ENCODE results near the gene AZU1.
A peak's percentile ranks its signal among the peaks of the same experiment; 100 is the strongest.

AZU1 gene

DNA sequence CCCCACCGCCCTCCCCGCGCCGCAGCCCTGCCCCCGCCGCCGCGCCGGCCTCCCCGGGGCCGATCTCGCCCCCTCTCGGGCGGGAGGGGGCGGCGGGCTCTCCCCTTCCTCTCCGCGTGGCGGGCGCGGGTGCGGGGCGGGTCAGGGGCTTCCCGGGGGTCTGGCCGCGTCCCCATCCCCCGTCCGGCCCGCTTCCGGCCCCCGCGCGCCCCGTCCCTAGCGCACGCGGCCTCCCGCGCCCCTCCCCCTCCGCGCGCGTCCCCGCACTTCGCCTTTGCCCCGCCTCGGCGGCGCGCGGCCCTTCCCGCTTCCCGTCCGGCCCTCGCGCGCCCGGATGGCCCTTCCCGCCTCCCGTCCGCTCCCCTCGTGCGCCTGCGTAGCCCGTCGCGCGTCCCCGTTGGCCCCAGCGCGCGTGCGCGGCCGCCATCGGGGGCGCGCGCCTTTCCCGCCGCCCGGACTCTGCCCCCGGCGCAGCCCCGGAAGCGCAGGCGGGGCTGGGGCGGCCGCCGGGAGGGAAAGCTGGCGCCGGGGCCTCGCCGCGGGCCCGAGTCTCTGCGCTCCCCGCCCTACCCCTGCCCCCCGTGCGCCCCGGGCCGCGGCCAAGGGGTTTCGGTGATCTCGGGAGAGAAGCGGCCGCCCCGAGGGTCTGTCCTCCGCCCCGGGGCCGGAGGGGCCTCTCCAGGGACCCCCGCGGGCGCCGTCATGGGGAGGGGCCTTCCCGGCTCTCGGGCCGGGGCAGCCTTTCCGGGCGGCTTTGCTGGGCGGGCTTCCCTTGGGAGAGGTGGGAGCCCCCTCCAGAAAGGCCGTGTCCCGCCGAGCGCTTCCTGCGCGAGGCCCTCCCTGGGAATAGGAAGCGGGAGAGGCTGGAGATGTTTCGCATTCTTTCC is 29.9 kb upstream of the AZU1 start:
- peak; percentile 88 to 93 for DNase-seq

DNA sequence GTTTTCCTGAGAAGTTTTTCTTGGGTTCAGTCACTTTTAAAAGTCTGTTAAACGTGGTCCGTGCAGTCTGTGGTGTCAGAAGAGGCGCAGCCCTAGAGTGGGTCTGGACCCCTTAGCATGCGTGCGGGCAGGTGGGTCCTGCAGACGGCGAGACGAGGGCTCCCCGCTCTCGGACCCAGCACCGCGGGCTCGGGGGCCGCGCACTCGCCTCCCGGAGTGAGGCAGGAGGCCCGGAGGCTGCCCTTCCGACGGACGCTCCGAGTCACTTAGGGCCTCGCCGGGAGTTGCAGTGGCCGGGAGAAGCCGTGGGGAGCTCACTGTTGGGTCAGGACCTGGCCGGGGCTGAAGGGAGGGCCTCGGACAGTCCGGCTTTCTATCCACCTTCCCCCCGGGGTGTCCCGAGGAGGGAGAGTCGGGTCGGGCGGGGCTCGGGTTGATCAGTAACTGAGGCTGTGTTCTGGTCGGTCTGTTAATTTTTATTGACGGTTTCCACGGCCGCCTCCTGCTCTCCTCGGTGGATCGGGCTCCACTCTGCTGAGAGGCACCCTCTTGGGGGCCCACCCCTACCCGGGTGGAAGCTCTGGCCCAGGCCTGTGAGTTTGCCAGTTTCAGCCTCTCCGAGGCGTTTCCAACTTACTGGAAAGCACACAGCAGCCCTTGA is 29.1 kb upstream of the AZU1 start:
- peak in 1 of 2 donors; percentile 25 for DNase-seq

DNA sequence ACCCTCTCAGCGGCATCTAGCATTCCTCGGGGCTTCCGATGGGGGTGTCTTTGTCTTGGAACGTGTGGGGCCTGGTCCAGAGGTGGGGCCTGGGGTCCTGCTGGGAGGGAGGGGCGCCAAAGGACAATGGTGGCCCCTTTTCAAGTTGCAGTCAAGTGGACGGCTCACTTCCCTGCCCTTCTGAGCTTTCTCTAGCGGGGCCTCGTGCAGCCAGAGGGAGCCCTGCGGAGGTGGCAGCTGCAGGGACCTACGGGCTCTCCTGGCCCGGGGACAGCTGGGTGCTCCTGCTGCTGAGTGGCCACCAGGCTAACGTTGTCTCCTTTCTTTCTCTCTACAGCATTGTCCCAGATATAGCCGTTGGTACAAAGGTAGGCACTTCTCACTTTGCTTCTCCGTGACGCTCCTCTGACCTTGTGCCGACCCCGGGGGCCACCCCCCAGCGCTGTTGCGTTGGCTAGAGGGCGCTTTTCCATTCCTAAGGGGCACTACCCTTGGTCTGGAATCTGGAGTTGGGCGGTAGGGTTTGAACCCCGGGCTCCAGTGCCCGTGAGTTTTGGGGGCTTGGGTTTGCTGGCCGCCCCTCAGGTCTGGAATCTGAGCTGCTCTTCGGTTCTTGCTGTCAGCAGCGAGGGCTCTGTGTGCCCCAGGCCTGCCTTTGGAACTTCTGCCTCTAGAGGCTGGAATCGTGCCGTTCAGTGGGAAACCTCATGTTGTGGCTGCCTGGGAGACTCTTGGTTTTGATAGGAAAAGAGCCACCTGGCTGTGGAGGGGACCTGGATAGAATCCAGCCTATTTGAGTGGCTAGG is 28.4 kb upstream of the AZU1 start:
- peak in 1 of 2 donors; percentile 30 for DNase-seq

DNA sequence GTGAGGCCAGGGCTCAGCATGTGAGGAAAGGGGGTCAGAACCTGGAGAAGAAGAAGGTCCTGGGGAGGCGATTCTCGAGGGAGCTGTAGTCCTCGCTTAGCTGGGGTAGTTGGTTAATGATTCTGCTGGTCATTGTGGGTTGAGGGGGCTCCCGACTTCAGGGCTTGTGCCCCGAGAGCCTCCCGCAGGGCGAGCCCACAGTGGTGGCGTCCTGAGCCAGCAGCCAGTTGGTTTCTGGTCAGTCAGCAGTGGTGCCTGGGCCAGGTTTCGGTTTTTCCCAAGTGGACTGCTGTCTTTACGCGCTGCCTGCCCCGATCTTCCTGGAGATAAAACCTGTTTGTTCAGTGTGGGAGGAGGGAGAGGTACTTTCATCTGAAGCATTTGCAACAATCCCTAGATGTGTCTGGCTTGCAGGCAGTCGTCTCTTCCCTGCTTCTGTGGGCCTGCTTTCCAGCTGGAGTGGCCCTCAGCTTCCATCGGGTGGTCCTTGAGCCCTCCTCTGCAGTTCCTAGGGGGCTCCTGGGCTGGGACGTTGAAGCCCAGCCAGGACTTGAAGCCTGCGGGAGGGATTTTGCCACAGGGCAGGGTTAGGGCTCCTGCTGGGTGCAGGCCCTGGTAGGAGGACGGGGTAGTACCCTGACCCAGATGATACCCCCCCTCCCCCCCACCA is 27.1 kb upstream of the AZU1 start:
- DNase-seq, result no peak

DNA sequence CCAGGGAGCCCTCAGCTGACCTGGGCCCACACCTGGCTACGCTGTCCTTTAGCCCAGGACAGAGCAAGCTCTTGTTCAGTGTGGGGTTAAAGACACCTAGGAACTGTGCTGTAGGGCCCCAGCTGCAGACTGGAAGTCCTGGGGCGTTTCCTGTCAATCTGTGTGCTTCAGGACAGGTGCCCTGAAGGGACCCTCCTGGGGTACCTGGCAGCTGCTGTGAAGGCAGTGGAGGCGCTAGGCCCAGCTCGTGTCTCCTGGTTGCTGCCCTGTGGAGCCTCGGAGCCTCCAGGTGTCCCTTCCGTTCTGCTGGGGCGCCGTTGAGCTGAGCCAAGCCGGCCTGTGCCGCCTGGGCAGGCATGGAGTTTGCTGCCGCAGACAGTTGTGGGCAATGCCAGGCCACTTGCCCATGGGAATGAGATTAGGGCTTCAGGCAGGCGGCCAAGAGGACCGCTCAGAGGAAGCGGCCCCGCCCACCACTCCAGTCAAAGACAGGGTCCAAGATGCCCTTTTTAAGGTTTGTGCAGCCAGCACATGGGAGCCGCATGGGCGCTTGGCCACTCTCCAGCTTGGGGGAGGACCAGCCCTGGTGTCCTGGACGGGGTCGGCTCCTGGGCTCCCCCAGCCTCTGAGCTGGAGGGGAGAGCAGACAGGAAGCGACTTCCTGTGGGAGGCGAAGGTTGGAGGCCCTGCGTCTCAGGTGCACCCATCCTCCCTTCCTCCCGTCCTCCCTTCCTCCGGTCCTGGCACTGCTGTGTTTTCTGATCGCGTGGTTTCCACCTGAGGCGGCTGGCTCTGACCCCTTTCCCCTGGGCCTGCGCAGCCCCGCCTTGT is 26.4 kb upstream of the AZU1 start:
- peak in 1 of 2 donors; percentile 37 for DNase-seq

DNA sequence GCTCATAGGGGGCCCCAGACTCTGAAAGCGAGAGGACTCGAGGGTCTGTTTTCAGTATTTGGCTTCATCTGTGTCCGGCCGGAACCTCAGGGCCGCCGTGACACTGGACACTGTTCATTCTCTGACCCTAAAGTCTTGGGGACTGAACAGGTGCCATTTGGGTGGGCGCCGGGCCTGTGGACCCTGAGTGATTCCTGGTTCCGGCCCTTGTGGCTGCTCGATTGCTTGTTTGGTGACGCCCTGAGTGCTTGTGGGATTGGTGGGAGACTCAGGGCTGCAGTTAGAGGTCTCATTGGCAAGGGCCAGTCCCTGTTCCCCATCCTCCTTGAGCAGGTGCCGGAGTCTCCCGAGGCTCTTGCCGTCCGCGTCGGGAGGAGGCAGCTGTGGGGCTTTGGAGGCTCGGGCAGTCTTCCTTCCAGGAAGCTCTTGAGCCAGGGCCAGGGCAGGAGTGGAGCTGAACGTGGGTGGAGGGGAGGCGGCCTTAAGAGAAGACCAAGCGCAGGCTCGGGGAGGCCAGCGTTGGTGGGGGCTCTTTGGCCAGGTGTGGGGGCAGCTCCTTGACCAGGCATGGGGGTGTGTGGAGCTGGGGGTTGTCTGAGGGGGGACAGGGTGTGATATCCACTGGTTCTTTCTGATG is 25.7 kb upstream of the AZU1 start:
- DNase-seq, result no peak

DNA sequence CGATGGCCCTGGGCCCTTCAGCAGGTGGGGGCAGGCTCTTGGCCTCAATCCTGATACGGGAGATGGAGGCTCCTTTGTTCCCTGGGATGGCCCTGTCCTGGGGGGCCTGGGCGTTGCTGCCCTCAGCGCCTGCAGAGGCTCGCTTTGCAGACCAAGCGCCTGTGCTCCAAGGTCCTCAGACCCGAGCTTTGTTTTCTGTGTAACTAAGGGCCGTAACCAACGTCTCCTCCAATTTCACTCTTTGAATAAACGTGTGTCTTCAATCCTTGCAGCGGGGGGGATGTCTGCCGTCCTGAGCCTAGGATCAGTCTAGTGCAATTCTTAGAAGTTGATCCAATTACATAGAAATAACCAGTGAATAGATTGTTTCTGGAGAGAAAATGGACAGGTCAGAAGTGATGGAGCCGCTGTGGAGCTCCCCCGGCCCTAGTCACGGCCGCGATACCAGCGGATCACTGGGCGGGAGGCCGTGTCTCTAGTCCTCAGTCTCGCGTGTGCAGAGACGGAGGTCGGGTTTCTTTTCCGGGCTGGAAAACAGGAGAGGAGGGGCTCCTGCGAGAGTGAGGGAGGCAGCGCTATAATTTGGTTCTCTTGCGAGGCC is 25.0 kb upstream of the AZU1 start:
- DNase-seq, result no peak

DNA sequence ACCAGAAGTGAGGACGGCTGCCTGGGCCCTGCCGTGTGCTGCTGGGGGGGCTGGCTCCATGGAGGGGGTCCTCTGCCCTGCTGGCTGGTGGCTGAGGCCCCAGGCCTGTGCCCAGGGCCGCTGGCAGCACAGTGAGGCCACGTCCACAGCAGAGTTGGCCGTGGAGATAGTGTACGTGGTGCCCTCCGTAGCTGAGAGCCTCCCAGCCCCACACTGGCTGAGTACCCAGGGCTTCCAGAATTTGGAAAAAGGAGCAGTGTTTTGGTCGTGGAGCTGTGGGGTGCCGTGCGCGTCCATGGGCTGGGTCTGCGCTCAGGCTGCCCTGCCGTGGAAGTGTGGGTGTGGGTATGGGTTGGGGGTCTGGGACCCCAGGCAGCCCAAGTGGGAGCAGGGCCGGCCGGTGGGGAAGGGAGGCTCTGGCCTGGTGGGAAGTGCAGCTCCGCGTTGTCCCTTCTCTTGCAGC is 24.5 kb upstream of the AZU1 start:
- no peak for DNase-seq

DNA sequence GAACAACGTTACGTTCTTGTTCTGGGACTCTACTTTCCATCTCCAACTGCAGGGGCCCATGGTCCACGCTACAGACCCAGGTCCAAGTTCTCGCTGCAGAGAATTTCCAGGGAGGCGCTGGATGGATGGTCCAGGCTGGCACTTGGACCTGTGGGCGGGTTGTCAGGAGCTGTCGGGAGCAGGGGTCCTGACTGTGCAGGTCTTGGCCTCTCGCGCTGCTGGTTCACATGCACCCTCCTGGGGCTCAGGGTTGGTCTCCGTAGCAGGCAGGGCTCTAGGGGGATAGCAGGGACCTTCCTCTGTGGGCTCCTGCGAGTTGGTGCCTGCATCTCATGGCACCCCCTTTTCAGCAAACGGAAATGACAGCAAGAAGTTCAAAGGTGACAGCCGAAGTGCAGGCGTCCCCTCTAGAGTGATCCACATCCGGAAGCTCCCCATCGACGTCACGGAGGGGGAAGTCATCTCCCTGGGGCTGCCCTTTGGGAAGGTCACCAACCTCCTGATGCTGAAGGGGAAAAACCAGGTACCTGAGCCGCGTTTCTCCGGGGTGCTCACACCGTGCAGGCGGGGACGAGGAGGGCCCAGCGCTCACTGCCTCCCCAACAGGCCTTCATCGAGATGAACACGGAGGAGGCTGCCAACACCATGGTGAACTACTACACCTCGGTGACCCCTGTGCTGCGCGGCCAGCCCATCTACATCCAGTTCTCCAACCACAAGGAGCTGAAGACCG is 23.8 kb upstream of the AZU1 start:
- DNase-seq, result no peak

DNA sequence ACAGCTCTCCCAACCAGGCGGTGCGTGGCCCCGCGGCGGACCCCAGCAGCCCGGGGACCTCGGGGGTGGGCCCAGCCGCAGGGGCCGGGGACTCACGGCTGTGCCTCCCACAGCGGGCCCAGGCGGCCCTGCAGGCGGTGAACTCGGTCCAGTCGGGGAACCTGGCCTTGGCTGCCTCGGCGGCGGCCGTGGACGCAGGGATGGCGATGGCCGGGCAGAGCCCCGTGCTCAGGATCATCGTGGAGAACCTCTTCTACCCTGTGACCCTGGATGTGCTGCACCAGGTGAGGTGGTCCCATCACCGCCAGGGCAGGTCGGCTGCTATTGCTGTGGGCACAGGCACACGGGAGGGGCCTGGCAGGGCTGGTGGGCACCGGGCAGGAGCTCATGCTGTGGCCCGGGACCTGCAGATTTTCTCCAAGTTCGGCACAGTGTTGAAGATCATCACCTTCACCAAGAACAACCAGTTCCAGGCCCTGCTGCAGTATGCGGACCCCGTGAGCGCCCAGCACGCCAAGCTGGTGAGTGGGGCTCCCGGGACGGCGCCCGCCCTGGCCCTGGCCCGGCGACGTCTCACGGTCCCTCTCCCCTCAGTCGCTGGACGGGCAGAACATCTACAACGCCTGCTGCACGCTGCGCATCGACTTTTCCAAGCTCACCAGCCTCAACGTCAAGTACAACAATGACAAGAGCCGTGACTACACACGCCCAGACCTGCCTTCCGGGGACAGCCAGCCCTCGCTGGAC is 23.0 kb upstream of the AZU1 start:
- DNase-seq, result no peak

DNA sequence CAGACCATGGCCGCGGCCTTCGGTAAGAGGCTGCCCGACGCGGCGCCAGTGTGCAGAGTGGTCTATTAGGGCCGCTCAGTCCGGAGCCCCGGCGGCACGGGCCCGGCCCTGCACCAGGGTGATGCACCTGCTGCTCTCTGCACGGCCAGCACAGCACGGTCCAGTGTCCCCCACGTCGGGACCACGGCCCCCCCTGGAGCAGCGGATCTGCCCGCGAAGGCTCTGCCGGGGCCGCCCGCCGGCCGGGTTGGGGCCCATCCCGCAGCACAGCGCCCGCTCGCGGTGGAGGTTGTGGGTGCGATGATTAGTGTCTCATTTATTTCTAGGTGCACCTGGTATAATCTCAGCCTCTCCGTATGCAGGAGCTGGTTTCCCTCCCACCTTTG is 22.5 kb upstream of the AZU1 start:
- DNase-seq, result peak in 1 of 2 donors; percentile 31

DNA sequence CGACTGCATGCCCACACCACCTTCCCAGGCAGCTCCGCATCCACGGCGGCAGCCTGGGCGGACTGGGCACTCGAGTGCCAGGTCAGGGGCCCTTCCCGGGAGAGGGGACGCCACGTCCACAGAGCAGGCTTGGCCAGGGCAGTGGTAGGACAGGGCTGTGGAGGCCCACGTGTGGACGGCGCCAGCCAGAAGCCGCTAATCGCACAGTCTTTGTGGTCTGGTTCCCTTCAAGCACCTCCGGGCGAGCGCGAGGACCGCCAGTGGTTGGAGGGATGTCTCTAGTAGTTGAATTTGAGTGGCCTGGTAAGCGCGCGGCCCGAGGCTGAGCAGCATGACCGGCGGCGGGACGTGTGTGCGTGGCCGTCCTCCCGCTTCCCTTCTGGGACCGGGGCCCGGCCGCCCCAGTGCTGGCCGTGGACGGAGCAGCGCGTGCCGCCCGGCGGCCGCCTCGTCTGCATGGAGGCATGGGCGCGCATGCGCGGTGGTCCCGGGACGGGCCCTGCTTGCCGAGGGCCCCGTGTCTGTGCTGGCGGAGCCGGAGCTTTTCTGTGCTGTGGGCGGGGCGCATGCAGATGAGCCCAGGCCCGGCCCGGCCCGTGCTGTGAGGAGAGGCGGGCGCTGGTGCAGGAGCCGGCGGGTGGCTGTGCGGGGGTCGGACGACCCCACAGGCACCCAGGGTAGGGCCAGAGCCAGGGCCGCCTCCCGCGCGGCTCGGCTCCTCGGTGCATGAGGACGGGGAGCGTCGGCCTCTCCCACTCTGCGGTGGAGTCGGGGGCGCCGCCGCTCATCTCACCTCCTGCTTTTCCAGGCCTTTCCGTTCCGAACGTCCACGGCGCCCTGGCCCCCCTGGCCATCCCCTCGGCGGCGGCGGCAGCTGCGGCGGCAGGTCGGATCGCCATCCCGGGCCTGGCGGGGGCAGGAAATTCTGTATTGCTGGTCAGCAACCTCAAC is 21.8 kb upstream of the AZU1 start:
- DNase-seq, result no peak

DNA sequence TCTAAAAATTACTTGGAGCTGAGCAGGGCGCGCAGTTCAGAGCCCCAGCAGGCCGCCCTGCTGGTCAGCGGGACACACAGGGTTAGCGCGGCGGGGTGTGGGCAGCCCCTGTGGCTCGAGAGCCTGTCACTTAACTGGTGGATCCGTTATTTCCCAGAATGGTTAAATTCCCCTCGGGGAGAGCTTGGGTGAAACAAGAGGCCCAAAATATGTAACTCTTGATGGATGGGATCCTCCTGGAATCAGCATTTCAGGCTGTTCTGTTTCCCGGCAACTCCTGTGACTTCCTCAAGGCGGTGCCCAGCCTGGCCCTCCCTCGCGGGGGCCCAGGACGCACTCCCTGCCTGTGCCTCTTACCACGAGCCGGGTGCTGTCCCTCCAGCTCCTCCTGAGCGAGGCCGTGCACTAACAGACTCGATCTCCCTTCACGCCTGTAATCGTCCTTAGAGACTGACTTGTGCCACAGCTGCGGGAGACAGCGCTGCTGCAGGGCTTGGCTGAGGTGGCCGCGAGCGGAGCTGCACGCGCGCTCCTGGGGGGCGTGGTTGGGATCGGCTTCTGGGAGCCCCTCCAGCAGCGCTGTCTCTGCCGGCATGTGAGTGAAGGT is 20.7 kb upstream of the AZU1 start:
- no peak for DNase-seq

DNA sequence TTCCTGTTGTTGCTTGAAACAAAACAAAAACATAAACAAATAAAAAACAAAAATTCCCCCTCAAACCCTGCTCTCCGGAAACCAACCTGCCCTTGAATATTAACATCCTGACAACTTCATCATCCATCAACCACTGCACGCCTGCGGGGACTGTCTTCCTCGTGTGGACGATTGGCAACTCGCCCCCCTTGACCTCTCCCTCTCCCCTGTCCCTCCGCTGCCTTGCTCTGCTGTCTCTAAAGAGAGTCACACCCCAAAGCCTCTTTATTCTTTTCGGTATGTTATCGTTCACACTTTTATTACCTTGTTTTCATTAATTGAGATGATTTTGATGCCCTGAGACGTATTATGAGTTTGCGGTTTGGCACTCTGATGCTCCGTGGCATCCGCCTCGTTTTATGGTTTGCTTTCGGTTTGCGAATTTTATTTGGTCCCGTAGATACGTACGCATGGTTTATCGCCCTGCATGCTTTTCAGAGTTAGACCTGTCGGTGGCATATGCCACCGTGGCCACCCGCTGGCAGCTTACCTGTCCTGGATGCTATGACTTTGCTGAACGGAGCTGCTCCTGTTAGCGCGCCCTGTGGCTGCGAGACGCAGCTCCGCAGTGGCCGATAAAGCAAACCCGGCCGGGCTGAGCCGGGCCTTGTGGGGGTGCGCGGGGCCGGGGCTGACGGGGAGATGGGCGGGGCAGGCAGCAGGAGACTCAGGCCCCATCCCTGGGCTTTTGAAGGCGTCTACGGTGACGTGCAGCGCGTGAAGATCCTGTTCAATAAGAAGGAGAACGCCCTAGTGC is 19.8 kb upstream of the AZU1 start:
- DNase-seq, result no peak

DNA sequence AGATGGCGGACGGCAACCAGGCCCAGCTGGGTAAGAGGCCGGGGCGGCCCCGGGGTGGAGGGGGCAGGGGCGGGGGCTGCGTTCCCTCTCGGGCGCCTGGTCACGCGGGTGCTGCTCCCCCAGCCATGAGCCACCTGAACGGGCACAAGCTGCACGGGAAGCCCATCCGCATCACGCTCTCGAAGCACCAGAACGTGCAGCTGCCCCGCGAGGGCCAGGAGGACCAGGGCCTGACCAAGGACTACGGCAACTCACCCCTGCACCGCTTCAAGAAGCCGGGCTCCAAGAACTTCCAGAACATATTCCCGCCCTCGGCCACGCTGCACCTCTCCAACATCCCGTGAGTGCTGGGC is 19.2 kb upstream of the AZU1 start:
- DNase-seq, result no peak

DNA sequence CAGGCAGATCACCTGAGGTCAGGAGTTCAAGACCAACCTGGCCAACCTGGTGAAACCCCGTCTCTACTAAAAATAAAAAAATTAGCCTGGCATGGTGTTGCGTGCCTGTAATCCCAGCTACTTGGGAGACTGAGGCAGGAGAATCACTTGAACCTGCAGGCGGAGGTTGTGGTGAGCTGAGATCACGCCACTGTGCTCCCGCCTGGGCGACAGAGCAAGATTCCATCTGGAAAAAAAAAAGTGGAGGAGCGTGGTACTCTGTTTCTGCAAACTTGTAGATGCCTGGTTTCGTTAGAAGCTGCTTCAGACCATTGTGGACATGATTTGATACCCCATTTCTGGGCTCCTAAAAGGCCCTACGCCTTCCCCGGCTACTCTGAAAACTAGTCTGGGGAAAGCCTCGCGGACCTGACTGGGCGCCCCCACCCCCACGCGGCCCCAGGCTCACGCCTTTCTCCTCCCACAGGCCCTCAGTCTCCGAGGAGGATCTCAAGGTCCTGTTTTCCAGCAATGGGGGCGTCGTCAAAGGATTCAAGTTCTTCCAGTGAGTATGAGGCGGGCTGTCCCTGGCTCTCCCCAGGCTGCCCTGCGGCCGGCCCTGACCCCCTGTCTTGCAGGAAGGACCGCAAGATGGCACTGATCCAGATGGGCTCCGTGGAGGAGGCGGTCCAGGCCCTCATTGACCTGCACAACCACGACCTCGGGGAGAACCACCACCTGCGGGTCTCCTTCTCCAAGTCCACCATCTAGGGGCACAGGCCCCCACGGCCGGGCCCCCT is 17.4 kb upstream of the AZU1 start:
- no peak for DNase-seq
